Measurements from ENCODE around the gene CEP164. TPM values are rescaled to one million over a fixed set of nuclear protein-coding genes. Genes with fewer than 3 reads are reported as not detected.

CEP164 gene
- polyA plus RNA-seq, 1 donor from 2014 or later: 17.7 TPM

DNA sequence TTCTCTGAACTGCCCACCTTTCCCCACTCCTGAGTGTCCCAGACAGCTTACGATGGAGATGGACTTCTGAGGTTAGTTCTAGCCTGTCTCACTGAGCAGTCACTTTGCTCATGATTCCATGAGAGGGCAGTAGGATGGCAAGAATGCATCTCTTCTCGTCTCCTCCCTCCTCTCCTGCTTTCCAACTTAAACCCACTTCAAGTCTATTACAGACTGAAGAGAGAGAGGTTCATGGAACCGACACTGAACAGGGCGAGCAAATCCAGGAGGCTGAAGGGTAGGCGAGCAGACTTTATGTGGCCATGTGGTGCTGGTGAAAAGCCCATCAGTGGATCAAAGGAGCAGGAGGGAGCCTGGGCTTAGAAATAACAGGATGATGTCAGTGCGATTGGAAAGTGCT is 38.6 kb downstream of the CEP164 start:
- peaks cover 0 to 2% (median 0%) of the 10 kb centered on the region in 3 donors for H3K9me3 Mint-ChIP-seq
- H3K36me3 Mint-ChIP-seq: peaks cover 16% of the 10 kb centered on the region
- H3K27ac Mint-ChIP-seq: no peak overlapping the region
- H3K4me3 Mint-ChIP-seq: no peak overlapping the region
- no peaks in the 10 kb centered on the region for H3K4me1 Mint-ChIP-seq
- H3K27me3 Mint-ChIP-seq: no peaks in the 10 kb centered on the region

DNA sequence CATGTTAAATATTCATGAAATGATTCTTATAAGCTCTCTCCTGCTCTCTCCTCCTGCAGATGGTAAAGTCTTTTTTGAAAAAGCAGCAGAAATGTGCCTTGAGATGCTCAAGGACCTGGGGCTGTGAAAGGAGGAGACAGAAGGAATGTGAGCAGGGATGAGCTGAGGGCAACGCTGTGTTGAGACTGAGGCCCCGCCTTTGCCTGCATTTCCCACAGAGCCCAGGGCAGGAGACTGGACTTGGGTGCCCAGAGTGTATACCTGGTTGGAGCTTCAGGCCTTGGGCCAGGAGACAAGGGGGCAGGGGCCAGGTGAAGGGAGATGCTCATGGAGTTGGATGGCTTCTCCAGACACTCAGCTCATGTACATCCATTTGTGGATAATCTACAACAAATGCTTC is 39.2 kb downstream of the CEP164 start:
- Mint-ChIP-seq H3K27me3 (no peaks in the 10 kb centered on the region), H3K36me3 (peaks cover 15% of the 10 kb centered on the region), H3K27ac (no peak overlapping the region), H3K9me3 (peaks cover 0 to 2% (median 0%) of the 10 kb centered on the region in 3 donors), H3K4me1 (no peaks in the 10 kb centered on the region), H3K4me3 (no peak overlapping the region)

DNA sequence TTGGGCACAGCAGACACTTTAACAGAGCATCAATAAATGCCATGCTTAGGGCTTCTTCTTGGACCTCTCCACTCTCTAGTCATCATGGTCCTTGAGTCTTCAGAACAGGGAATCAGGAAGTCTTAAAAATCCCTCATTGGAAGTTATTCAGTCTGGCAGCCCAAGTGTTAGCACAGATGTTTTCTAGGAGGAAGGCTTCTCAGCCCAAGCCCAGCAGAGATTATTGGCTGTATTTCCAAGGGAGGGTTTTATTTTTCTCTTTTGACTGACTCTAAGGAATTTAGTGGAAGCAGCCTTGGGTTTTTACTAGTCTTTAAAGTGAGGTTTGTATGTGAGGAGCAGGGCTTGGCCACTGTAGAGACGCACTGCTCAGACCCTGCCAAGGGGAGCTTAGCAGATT is 41.9 kb downstream of the CEP164 start:
- Mint-ChIP-seq H3K27ac (no peak overlapping the region), H3K36me3 (peaks cover 9% of the 10 kb centered on the region), H3K9me3 (no peaks in the 10 kb centered on the region), H3K27me3 (no peaks in the 10 kb centered on the region), H3K4me1 (no peaks in the 10 kb centered on the region), H3K4me3 (no peak overlapping the region)

DNA sequence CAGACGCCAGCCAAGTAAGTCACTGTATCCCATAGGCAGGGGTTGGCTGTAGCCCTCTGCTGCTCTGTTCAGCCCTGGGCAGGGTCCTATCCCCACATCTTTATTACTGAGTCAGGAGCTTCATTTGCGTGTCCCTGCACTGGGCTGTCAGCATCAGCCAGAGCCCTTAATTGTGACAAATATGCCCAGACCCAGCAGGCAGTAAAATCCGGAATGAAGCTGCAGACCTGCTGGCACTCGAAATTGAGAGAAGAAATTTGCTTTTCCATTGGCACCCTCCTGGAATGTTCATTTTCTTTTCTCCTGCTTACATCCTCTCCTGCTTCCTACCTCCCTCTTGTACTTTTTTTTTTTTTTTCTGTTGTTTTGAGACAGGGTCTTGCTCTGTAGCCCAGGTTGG is 43.8 kb downstream of the CEP164 start:
- Mint-ChIP-seq H3K27me3 (no peaks in the 10 kb centered on the region), H3K36me3 (peaks cover 9% of the 10 kb centered on the region), H3K27ac (no peak overlapping the region), H3K4me1 (no peaks in the 10 kb centered on the region), H3K9me3 (no peaks in the 10 kb centered on the region), H3K4me3 (peak overlapping the region in 1 of 4 donors; percentile 39)

DNA sequence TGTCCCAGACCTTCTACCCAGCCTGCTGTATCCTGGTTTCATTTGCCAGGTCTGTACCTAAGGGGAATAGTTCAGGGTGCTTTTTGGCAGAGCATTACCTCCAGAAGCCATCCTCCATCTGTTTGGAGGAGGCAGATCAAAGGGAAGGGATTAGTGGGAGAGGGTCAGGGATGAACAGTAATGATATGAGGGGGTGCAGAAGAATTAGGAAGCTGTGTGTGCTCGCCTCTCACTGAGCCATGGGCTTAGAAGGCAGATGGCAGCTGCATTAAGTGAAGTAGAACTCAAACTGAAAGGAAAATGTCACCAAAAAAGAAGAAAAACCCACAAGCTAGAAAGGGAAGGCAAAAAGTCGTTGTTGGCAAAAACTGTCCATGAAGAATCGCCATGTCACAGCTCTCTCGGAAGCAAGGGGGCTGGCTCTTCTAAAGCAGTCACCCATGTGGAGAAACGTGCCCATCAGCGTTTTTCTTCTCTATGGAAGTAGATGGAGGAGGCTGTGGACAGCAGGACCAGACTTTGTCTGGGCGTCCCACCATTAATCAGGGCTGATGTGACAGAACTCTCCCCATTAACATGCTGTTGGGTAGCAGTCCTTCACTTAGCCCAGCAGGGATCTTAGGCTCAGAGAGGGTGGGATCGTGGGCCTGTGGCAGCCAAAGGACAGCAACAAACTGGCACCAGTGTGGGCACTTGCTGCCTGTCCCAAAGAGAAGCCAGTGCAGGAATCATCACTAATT is 46.8 kb downstream of the CEP164 start:
- Mint-ChIP-seq H3K27ac (no peak overlapping the region), H3K36me3 (peaks cover 6% of the 10 kb centered on the region), H3K9me3 (no peaks in the 10 kb centered on the region), H3K4me3 (peak overlapping the region in 1 of 4 donors; percentile 19), H3K27me3 (no peaks in the 10 kb centered on the region), H3K4me1 (no peaks in the 10 kb centered on the region)

DNA sequence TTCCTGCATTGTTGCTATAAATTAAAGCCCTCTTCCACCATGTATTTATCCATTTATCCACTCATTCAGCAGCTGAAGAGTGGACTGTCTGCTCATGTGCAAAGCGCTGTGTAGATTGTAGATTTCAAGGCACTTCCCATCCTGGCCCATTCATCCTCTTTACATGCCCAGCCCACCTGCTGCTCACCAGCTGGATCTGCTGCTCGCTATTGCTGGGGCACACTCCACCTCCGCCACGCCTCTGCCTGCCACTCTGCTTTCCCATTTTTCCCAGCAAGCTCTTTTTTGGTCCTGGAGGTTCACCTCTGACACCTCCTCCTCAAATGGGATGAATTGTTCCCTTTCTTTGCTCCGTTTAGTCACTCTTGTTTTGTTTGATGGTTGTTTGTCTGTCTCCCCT is 48.3 kb downstream of the CEP164 start:
- no peaks in the 10 kb centered on the region for H3K4me1 Mint-ChIP-seq
- peak overlapping the region in 2 of 3 donors; percentile 53 to 87 for H3K27ac Mint-ChIP-seq
- no peak overlapping the region for H3K4me3 Mint-ChIP-seq
- H3K27me3 Mint-ChIP-seq: no peaks in the 10 kb centered on the region
- H3K36me3 Mint-ChIP-seq: peaks cover 6% of the 10 kb centered on the region
- H3K9me3 Mint-ChIP-seq: no peaks in the 10 kb centered on the region

DNA sequence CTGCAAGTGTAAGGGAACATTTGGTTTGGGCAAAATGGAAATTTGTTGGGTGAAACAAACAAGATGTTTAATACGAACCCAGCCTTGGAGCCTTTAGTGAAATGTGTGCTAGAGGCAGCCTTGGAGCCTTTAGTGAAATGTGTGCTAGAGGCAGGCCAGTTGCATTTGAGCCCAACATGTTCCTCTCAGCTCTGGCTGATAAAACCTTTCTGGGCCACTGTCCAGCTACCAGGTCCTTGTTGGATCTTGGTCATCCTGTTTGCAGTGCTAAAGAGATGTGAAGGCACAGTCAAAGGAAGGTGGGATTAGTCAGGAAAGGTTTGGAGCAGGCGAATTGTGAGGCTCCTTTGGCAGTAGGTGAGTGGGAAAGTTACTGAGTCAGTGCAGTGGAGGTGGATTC is 48.9 kb downstream of the CEP164 start:
- no peaks in the 10 kb centered on the region for H3K27me3 Mint-ChIP-seq
- peaks cover 6% of the 10 kb centered on the region for H3K36me3 Mint-ChIP-seq
- no peaks in the 10 kb centered on the region for H3K4me1 Mint-ChIP-seq
- peak overlapping the region in 2 of 3 donors; percentile 53 to 87 for H3K27ac Mint-ChIP-seq
- H3K4me3 Mint-ChIP-seq: no peak overlapping the region
- no peaks in the 10 kb centered on the region for H3K9me3 Mint-ChIP-seq

DNA sequence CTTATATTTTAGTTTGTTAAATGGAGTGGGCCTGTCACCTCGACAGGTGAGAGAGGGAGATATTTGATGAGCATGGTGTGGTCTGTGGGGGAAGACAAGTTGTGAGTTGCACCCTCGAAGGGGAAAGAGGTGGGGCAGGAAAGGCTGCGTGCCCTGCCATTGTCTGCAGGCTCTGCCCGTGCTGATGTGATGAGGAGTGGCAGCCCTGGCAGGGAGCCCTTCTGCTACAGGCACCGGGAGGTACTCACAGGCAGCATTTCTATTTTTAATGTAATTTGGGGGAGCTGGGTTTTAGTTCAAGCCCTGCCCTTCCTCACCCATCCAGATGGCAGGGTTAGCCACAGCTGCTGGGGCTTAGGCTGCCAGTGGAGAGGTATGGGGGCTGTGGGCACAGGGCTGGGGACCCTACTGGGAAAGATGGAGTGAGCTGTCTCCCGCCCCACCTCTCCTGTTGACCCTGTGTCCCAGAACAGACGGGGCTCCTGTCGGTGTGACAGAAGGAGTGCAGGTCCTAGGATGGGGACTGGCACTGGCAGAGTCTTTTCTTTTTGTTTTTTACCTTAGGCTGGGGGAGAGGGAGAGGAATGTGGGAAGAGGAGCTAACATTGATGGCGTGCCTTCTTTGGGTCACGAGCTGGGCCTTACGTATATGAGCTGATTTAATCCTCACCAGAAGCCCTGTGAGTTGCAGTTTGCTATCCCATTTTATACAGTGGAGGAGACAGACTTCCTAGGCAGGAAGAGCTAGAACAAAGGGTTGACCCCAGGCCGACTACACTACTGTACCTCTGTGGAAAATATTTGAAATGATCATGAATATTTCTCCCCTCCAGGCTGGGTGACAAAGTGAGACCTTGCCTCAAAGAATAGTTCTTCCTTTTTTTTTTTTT is 51.6 kb downstream of the CEP164 start:
- Mint-ChIP-seq H3K4me1 (no peaks in the 10 kb centered on the region), H3K9me3 (no peaks in the 10 kb centered on the region), H3K27ac (no peak overlapping the region), H3K36me3 (peaks cover 9% of the 10 kb centered on the region), H3K27me3 (no peaks in the 10 kb centered on the region), H3K4me3 (no peak overlapping the region)

DNA sequence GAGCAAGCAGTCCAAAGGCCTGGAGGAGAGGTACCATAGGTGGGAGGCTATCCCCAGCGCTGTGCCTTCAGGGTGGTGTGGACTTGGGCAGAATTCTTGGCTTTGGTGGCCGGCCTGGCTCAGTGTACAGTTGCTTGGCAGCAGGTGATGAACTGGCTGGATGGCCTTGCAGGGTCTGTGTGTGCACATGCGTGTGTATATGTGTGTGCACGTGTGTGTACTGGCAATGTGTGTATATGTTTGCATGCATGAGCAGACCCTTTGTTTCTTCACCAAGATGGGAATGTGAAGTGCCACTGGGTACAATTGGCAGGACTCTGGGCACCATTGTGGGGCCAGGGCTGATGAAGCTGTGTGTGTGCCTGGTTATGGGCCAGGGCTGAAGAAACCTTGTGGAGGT is 53.0 kb downstream of the CEP164 start:
- H3K27ac Mint-ChIP-seq: no peak overlapping the region
- no peaks in the 10 kb centered on the region for H3K9me3 Mint-ChIP-seq
- H3K36me3 Mint-ChIP-seq: peaks cover 9% of the 10 kb centered on the region
- no peaks in the 10 kb centered on the region for H3K4me1 Mint-ChIP-seq
- H3K27me3 Mint-ChIP-seq: no peaks in the 10 kb centered on the region
- H3K4me3 Mint-ChIP-seq: no peak overlapping the region

DNA sequence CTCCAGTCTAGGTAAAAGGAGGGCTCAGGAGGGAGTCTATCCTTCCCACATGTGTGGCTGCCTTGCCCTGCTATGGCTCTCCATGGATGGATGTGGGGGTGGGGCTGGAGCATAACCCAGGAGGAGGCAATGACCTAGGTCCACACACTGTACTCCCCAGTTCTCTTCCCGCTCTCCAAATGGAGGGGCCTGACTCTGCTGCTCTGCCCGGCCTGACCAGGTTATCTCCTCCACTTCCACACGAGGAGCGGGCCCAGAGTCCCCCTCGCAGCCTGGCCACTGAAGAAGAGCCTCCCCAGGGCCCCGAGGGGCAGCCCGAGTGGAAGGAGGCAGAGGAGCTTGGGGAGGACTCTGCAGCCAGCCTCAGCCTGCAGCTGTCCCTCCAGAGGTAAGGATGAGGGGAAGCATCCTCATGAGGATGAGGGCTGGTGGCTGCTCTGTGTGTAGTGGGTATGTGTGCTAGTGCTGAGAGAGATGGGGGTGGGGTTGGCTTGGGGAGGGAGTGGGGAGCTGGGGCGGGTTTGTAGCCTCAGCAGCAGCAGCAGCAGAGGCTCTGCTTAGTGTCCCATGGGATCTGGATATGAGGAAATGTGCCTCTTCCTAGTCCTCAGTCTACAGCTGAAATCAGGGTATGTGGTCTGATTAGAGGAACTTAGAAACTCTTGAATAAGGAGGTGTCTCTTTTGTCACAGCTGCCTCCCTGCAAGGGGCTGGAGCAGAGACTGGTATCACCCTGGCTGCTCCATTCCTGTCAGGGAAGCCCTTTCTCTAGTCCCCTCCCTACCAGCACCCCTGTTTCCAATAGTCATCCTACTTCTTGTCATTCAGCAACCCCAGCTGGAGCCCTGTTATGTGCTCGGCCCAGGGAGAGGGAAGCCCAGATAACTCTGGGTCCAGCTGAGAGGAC is 54.1 kb downstream of the CEP164 start:
- peaks cover 9% of the 10 kb centered on the region for H3K36me3 Mint-ChIP-seq
- no peak overlapping the region for H3K27ac Mint-ChIP-seq
- H3K4me1 Mint-ChIP-seq: no peaks in the 10 kb centered on the region
- H3K27me3 Mint-ChIP-seq: no peaks in the 10 kb centered on the region
- no peak overlapping the region for H3K4me3 Mint-ChIP-seq
- H3K9me3 Mint-ChIP-seq: no peaks in the 10 kb centered on the region

DNA sequence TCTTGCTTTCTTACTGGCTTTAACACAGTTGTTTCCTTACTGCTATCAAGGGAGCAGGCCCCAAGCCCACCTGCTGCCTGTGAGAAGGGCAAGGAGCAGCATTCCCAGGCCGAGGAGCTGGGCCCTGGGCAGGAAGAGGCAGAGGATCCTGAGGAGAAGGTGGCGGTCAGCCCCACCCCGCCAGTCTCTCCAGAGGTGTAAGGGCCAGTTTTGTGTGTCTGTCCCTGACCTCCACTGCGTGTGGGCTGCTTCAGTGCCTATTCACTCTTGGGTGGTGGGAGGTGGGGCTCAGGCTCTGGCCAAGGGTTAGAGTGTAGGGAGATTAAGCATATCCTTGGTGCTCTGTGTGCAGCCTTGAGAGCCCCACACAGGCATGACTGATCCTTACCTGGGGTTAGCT is 55.1 kb downstream of the CEP164 start:
- Mint-ChIP-seq H3K9me3 (no peaks in the 10 kb centered on the region), H3K27me3 (no peaks in the 10 kb centered on the region), H3K36me3 (peaks cover 14% of the 10 kb centered on the region), H3K27ac (no peak overlapping the region), H3K4me3 (no peak overlapping the region), H3K4me1 (no peaks in the 10 kb centered on the region)

DNA sequence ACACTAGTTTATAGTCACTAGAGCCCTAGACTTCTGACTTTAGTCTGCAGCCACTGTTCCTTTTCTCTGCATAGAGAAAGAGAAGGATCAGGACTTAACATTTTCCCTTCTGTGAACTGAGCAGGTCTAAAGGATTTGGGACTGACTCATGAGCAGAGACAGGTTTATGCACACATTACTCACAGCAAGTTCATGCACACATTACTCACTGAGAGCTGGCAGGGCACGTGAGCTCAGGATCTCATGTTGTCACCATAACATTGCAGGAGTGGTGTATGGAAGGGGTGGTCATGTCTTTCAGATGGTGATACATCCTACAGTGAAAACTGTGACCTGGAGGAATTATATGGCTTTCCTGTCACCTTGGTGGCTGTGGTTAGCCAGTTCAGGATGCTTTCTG is 56.4 kb downstream of the CEP164 start:
- H3K27ac Mint-ChIP-seq: no peak overlapping the region
- no peak overlapping the region for H3K4me3 Mint-ChIP-seq
- peaks cover 15% of the 10 kb centered on the region for H3K36me3 Mint-ChIP-seq
- H3K9me3 Mint-ChIP-seq: no peaks in the 10 kb centered on the region
- no peaks in the 10 kb centered on the region for H3K4me1 Mint-ChIP-seq
- no peaks in the 10 kb centered on the region for H3K27me3 Mint-ChIP-seq

DNA sequence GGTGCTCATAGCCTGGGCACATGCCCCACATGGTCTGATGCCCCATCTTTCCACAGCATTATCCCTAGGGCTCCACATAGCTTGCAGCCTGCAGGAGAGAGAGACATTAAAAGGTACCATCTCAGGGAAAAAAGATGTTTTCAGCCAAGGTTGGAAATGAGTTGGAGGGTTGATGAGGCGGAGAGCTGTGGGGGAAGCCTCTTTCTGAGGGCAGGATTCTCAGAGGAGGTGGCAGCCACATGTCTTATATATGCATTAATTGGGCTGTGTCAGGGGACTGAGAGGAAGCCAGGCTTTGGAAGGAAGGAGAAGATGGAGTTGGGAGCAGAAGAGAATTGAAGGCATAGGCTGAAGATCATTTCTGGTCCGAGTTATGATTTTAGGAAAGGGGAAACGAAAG is 57.8 kb downstream of the CEP164 start:
- Mint-ChIP-seq H3K27ac (no peak overlapping the region), H3K9me3 (no peaks in the 10 kb centered on the region), H3K4me1 (no peaks in the 10 kb centered on the region), H3K36me3 (peaks cover 22% of the 10 kb centered on the region), H3K27me3 (no peaks in the 10 kb centered on the region), H3K4me3 (peak overlapping the region in 1 of 4 donors; percentile 25)

DNA sequence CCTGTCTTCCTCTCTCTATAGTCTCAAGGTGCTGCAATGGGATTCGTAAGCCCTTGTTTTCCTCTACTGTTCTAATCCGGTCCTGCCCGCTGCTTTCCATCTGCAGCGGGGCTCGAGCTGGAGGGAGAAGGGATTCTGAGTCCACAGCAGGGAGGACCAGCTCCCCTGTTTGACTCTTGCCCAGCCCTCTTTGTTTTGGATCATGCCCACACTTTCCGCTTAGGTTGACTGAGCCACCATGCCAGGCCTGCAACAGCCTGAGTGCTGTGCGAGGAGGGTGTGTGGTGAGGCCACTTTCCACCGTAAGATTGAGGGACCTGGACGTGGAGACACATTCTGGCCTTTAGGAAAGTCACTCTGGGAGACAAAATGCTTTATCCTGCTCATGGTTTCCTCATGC is 58.3 kb downstream of the CEP164 start:
- H3K27me3 Mint-ChIP-seq: no peaks in the 10 kb centered on the region
- H3K36me3 Mint-ChIP-seq: peaks cover 22% of the 10 kb centered on the region
- no peaks in the 10 kb centered on the region for H3K9me3 Mint-ChIP-seq
- no peak overlapping the region for H3K4me3 Mint-ChIP-seq
- H3K27ac Mint-ChIP-seq: no peak overlapping the region
- no peaks in the 10 kb centered on the region for H3K4me1 Mint-ChIP-seq
